HG02610 (cell line): Measurements from ENCODE around the gene SPDYE3.
"Not testable (repeated sequence)": the region's sequence is repeated elsewhere in the genome, so short reads cannot be mapped to it uniquely, and the experiment has no call there.

Source experiments
- ATAC-seq: cut with Tn5 transposase; IDR thresholded peaks from one replicate; pipeline ENCODE4 v1.9.1; 2021; ENCODE audit warnings: mild to moderate bottlenecking, moderate library complexity; ENCODE audit not compliant: unreplicated experiment

The SPDYE3 gene

GRCh38 chr7:100307402-100307801 lies at the start of gene SPDYE3:
Gene SPDYE3, plus strand, starts transcription at chr7:100307702. Its CDS starts 184 bp downstream, at chr7:100307886.
- ATAC-seq = not testable (repeated sequence)

GRCh38 chr7:100259984-100260383 lies 47.5 kb upstream of the SPDYE3 start:
- not testable (repeated sequence) for ATAC-seq

GRCh38 chr7:100262896-100263295 lies 44.6 kb upstream of the SPDYE3 start:
- ATAC-seq = not testable (repeated sequence)

GRCh38 chr7:100264223-100264622 lies 43.3 kb upstream of the SPDYE3 start:
- ATAC-seq = not testable (repeated sequence)

GRCh38 chr7:100264669-100265165 lies 42.8 kb upstream of the SPDYE3 start:
- not testable (repeated sequence) for ATAC-seq

- not testable (repeated sequence) for ATAC-seq
Observed at GRCh38 chr7:100265851-100266250, 41.7 kb upstream of the SPDYE3 start.

GRCh38 chr7:100266576-100267354 lies 40.7 kb upstream of the SPDYE3 start:
- no peak for ATAC-seq

- no peak for ATAC-seq
Observed at GRCh38 chr7:100267648-100268047, 39.9 kb upstream of the SPDYE3 start.

GRCh38 chr7:100268882-100269281 lies 38.6 kb upstream of the SPDYE3 start:
- ATAC-seq = not testable (repeated sequence)

GRCh38 chr7:100269306-100270045 lies 38.0 kb upstream of the SPDYE3 start:
- ATAC-seq = not testable (repeated sequence)

- ATAC-seq = not testable (repeated sequence)
Observed at GRCh38 chr7:100270046-100270918, 37.2 kb upstream of the SPDYE3 start.

- not testable (repeated sequence) for ATAC-seq
Observed at GRCh38 chr7:100270941-100271593, 36.4 kb upstream of the SPDYE3 start.

GRCh38 chr7:100271716-100272537 lies 35.6 kb upstream of the SPDYE3 start:
- ATAC-seq = peak; percentile 88

GRCh38 chr7:100272538-100272902 lies 35.0 kb upstream of the SPDYE3 start:
- not testable (repeated sequence) for ATAC-seq

GRCh38 chr7:100275120-100275519 lies 32.4 kb upstream of the SPDYE3 start:
- ATAC-seq = no peak

GRCh38 chr7:100276126-100276525 lies 31.4 kb upstream of the SPDYE3 start:
- not testable (repeated sequence) for ATAC-seq

- not testable (repeated sequence) for ATAC-seq
Observed at GRCh38 chr7:100282069-100282608, 25.4 kb upstream of the SPDYE3 start.

GRCh38 chr7:100283147-100283546 lies 24.4 kb upstream of the SPDYE3 start:
- ATAC-seq = not testable (repeated sequence)
